Transverse colon (tissue), 4 donors: ENCODE results near the gene CUL7. TPM values are rescaled to one million over a fixed set of nuclear protein-coding genes. Genes with fewer than 3 reads are reported as not detected.

Experiments
- DNase-seq: peaks from one replicate; pipeline ENCODE4 v3.0.0-alpha.2; 2019
- H3K27ac ChIP-seq, 4 donors: fragments of 200-600 bp; sonication (generic); 2 replicates each; pipeline ENCODE4 v1.5.1; 2016 to 2018; ENCODE audit warnings: inconsistent platforms in 4 of 4
- H3K27me3 ChIP-seq: fragments of 200-600 bp; sonication (generic); 2 replicates; pipeline ENCODE4 v1.5.1; 2017; ENCODE audit warnings: inconsistent platforms
- H3K36me3 ChIP-seq, 4 donors: fragments of 200-600 bp; sonication (generic); 2 replicates each; pipeline ENCODE4 v1.5.1; 2017 to 2019; ENCODE audit warnings: inconsistent platforms in 4 of 4
- H3K4me1 ChIP-seq, 4 donors: fragments of 200-600 bp; sonication (generic); 2 replicates each; pipeline ENCODE4 v1.5.1; 2017 to 2020; ENCODE audit warnings: inconsistent platforms in 4 of 4
- H3K4me3 ChIP-seq, 4 donors: fragments of 200-600 bp; sonication (generic); 1 replicate in 1 of 4; 2 replicates in 3 of 4; pipeline versions ENCODE4 v1.5.1 to v1.6.1; 2017 to 2019; ENCODE audit warnings: inconsistent platforms in 4 of 4
- H3K9me3 ChIP-seq, 2 donors: fragments of 200-600 bp; sonication (generic); 2 replicates each; pipeline ENCODE4 v1.5.1; 2017 to 2019; ENCODE audit warnings: inconsistent platforms in 2 of 2
- EP300 ChIP-seq: sonication (generic); formaldehyde crosslinking; IDR thresholded peaks from one replicate; pipeline ENCODE4 v1.6.1; 2017; ENCODE audit warnings: antibody characterized with exemption, low read depth
- POLR2A ChIP-seq: fragments of 450-650 bp; IDR thresholded peaks from one replicate; pipeline ENCODE4 v1.6.1; 2016; ENCODE audit warnings: antibody characterized with exemption, mild to moderate bottlenecking, moderate library complexity
- POLR2AphosphoS5 ChIP-seq, 3 donors: sonication (generic); formaldehyde crosslinking; IDR thresholded peaks; one replicate each; pipeline ENCODE4 v1.6.1; 2016; ENCODE audit warnings: antibody characterized with exemption in 3 of 3
- WGBS, 2 donors: methylation state at CpG; one replicate each; pipeline ENCODE4 v1.1.5; 2018; ENCODE audit warnings: low coverage in 1 of 2; 5-methylcytosine and 5-hydroxymethylcytosine counted together
- in situ Hi-C, 4 donors: fragments of 200-750 bp; cut with MboI; loops; one replicate each; pipeline versions ENCODE4 v1.15.0 to v1.15.1; 2017; ENCODE audit warnings: low sequenced_read_pairs in 3 of 4, low pct_ligation_motif_present in 1 of 4, low pct_unique_long_range_greater_than_20kb in 1 of 4
- intact Hi-C: fragments of 100-400 bp; cut with DNase I; formaldehyde crosslinking; loops from one replicate; pipeline ENCODE4 v1.15.1; 2023; ENCODE audit warnings: low total_unique reads
- total RNA-seq, 4 donors: library from RNA; depleted of rRNA; stranded (reverse); fragments of >200 nt; gene quantifications; one replicate each; pipeline ENCODE4 v1.1.0, GENCODE V29; 2016
- TF ChIP-seq, protein P1 (sequence below), 5 experiments: fragments of 200-600 bp in 3 of 5; fragments of 450-650 bp in 2 of 5; sonication (generic) in 3 of 5; IDR thresholded peaks; 1 replicate in 2 of 5; 2 replicates in 3 of 5; pipeline ENCODE4 v1.5.1; 2016 to 2017; ENCODE audit warnings: antibody characterized with exemption in 5 of 5, inconsistent platforms in 3 of 5, mild to moderate bottlenecking in 2 of 5, moderate library complexity in 1 of 5

Gene CUL7
- total RNA-seq, 4 donors from 2014 or later: 13.0 to 29.3 (median 15.7) TPM

DNA sequence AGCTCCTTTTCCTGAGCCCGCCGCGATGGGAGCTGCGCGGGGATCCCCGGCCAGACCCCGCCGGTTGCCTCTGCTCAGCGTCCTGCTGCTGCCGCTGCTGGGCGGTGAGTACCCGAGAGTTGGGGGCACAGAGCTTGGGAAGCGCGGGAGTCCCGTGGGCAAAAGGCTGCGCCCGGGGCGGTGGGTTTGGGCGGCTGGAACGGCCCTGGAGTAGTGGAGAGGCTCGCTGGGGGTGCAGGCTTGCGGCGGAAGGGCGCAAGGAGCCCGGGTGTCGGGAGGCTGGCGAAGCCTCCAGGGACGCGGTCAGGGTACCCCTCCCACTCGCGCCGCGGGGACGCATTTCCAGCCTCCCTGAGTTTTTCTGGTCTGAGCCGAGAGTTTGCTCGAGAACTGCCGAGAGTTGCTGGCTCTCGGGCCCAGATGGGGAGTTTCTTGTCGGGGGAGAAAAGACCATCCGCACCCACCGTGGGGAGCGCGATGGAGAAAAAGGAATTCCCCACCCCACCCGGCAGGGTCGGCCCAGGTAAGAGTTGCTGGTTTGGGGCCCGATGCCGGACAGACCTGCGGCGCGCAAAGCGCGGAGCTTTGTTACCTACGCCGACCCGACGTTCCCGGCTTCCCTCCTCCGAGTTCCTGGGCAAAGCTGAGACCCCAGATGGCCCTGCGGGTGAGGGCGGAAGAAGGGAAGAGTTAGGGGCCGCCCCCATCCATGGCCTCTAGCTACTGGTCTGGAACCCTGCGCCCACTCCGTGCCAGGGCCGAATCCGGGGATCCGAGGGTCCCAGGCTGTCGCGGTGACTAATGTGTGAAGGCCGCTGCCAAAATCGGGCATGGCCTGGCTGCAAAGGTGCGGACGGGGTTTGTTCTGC, 23.0 kb upstream of the CUL7 start:
- DNase-seq: no peak
- 0 to 2% methylated on average over 4 to 66 of the region's 72 CpGs for WGBS, 2 donors
- Histone ChIP-seq H3K9me3 (no peaks in the 10 kb centered on the region), H3K27ac (peak overlapping the region; percentile 48 to 69 (median 49)), H3K27me3 (peaks cover 13% of the 10 kb centered on the region), H3K36me3 (peaks cover 0 to 14% (median 0%) of the 10 kb centered on the region in 4 donors), H3K4me3 (peak overlapping the region; percentile 25 to 60 (median 46)), H3K4me1 (peaks cover 0 to 17% (median 10%) of the 10 kb centered on the region in 4 donors)
- TF ChIP-seq POLR2A (no peak), POLR2AphosphoS5 (IDR thresholded peaks at IDR 0.05) (no peak), EP300 (no peak)
- TF ChIP-seq, protein P1, sequence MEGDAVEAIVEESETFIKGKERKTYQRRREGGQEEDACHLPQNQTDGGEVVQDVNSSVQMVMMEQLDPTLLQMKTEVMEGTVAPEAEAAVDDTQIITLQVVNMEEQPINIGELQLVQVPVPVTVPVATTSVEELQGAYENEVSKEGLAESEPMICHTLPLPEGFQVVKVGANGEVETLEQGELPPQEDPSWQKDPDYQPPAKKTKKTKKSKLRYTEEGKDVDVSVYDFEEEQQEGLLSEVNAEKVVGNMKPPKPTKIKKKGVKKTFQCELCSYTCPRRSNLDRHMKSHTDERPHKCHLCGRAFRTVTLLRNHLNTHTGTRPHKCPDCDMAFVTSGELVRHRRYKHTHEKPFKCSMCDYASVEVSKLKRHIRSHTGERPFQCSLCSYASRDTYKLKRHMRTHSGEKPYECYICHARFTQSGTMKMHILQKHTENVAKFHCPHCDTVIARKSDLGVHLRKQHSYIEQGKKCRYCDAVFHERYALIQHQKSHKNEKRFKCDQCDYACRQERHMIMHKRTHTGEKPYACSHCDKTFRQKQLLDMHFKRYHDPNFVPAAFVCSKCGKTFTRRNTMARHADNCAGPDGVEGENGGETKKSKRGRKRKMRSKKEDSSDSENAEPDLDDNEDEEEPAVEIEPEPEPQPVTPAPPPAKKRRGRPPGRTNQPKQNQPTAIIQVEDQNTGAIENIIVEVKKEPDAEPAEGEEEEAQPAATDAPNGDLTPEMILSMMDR (IDR thresholded peaks at IDR 0.05): no peak
- intact Hi-C loops (loop anchor here (5.0 kb wide), 1 partner anchor 66 kb away; no protein-coding TSS in a partner anchor), in situ Hi-C loops (no loop called here)

- 36% methylated on average over 8 of the region's 60 CpGs; no CpG with 5 or more reads in 1 of the 2 donors for WGBS, 2 donors
- DNase-seq: no peak
- in situ Hi-C loops (no loop called here), intact Hi-C loops (loop anchor here (5.0 kb wide), 1 partner anchor 66 kb away; no protein-coding TSS in a partner anchor)
- Histone ChIP-seq H3K27me3 (peaks cover 13% of the 10 kb centered on the region), H3K4me1 (peaks cover 0 to 17% (median 10%) of the 10 kb centered on the region in 4 donors), H3K36me3 (peaks cover 0 to 14% (median 0%) of the 10 kb centered on the region in 4 donors), H3K9me3 (no peaks in the 10 kb centered on the region), H3K4me3 (peak within 1 kb of the TSS; percentile 25 to 60 (median 46)), H3K27ac (peak within 1 kb of the TSS; percentile 48 to 69 (median 49))
- TF ChIP-seq, protein P1 (IDR thresholded peaks at IDR 0.05): no peak
- TF ChIP-seq POLR2AphosphoS5 (IDR thresholded peaks at IDR 0.05): no peak
- no peak for TF ChIP-seq POLR2A
- no peak for TF ChIP-seq EP300
Measured at GRCh38 chr6:43075670-43076463, 22.2 kb upstream of the CUL7 start, which contains the start of gene PTK7. PTK7 (plus strand) TSS chr6:43076314; CDS start chr6:43076489, 175 bp downstream.

DNA sequence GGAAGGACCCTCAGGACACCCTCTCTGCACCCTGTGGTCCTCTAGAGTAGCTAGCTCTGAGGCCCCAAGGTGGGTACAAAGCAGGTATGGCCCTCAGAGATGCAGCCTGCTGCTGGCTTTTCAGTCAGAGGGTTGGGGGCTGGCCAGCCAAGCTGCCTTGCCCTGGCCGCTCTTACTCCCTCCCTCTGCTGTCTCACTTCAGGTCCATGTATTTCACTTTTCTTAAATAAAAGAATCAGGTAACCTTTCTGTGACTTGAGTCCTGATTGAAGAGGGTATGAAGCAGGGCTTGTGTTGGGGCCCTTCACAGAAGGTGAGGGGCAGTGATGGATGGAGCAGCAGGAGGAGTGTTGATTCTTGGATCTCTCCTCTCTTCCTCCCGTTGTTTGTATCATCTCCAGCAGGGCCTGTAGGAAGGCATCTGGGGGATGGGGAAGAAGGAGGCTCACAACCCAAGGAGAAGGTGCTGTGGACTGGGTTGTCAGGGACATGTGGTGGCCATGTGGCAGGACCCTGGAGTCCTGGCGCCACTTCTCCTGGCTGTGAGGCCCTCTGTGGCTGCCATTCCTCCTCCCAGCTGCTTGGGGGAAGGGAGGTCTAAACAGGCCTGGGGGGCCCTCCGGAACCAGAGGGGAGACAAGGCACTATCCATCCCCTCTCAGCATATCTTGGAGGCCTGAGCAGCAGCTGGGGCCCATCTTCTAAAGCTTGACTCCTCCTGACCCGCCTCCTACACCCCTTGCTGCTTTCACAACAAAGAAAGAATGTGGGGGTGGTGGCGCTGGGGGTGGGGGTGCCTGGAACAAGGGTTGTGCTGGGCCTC, 21.4 kb upstream of the CUL7 start:
- WGBS, 2 donors: 0 to 71% methylated on average over 1 to 6 of the region's 6 CpGs
- intact Hi-C loops: loop anchor here (5.0 kb wide), 2 partner anchors 67 to 1217 kb away; no protein-coding TSS in a partner anchor
- in situ Hi-C loops: no loop called here
- peaks cover 0 to 18% (median 3%) of the 10 kb centered on the region in 4 donors for H3K36me3 ChIP-seq
- TF ChIP-seq POLR2A (no peak), POLR2AphosphoS5 (IDR thresholded peaks at IDR 0.05) (no peak), EP300 (no peak)
- TF ChIP-seq, protein P1 (IDR thresholded peaks at IDR 0.05): no peak
- peaks cover 13% of the 10 kb centered on the region for H3K27me3 ChIP-seq
- H3K9me3 ChIP-seq: no peaks in the 10 kb centered on the region
- peak overlapping the region in 2 of 4 donors; percentile 37 to 69 for H3K27ac ChIP-seq
- H3K4me1 ChIP-seq: peaks cover 0 to 17% (median 10%) of the 10 kb centered on the region in 4 donors
- H3K4me3 ChIP-seq: no peak overlapping the region
- DNase-seq: no peak
